Measurements from ENCODE around the gene WDR4.

GRCh38 chr21:42840411-42841155 is 38.8 kb downstream of the WDR4 start:
- no peak for TF ChIP-seq ZFP3 (CRISPR knock-in tag; IDR thresholded peaks at IDR 0.05)
- TF ChIP-seq, protein P1, sequence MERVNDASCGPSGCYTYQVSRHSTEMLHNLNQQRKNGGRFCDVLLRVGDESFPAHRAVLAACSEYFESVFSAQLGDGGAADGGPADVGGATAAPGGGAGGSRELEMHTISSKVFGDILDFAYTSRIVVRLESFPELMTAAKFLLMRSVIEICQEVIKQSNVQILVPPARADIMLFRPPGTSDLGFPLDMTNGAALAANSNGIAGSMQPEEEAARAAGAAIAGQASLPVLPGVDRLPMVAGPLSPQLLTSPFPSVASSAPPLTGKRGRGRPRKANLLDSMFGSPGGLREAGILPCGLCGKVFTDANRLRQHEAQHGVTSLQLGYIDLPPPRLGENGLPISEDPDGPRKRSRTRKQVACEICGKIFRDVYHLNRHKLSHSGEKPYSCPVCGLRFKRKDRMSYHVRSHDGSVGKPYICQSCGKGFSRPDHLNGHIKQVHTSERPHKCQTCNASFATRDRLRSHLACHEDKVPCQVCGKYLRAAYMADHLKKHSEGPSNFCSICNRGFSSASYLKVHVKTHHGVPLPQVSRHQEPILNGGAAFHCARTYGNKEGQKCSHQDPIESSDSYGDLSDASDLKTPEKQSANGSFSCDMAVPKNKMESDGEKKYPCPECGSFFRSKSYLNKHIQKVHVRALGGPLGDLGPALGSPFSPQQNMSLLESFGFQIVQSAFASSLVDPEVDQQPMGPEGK (CRISPR knock-in tag; IDR thresholded peaks at IDR 0.05; ENCODE audit: borderline replicate concordance), result no peak

Data from SK-N-SH treated with all-trans-retinoic acid at 6 μM for 48 hours (cell line).